GM12891 (cell line): ENCODE measurements around the gene PRIMA1.

Experiments used
- DNase-seq: peaks from one replicate; pipeline ENCODE4 v3.0.0; 2011; ENCODE audit warnings: low spot score; ENCODE audit not compliant: insufficient read length
- FAIRE-seq: peaks from 2 replicates; lab custom pipeline; 2011; peaks lifted over from hg19 to GRCh38; lab: Jason Lieb, UNC
- PAX5 ChIP-seq: IDR thresholded peaks from 2 replicates; pipeline ENCODE4 v1.6.1; 2011; ENCODE audit warnings: low read length, moderate library complexity, mild to moderate bottlenecking; ENCODE audit not compliant: insufficient read depth, severe bottlenecking
- POLR2A ChIP-seq: IDR thresholded peaks from 2 replicates; pipeline ENCODE4 v1.6.1; 2011; ENCODE audit warnings: low read depth, low read length, control low read depth
- POLR2AphosphoS5 ChIP-seq: IDR thresholded peaks from 2 replicates; pipeline ENCODE4 v1.6.1; 2011; ENCODE audit warnings: low read depth, low read length, control low read depth
- POU2F2 ChIP-seq: IDR thresholded peaks from 2 replicates; pipeline ENCODE4 v1.6.1; 2011; ENCODE audit warnings: low read depth, mild to moderate bottlenecking, control low read depth, low read length, moderate library complexity
- SPI1 ChIP-seq: IDR thresholded peaks from 2 replicates; pipeline ENCODE4 v1.6.1; 2011; ENCODE audit warnings: low read depth, low read length, control low read depth
- TAF1 ChIP-seq: IDR thresholded peaks from 2 replicates; pipeline ENCODE4 v1.6.1; 2011; ENCODE audit warnings: low read depth, low read length, control low read depth

Gene PRIMA1

GRCh38 chr14:93716002-93716745, 72.1 kb downstream of the PRIMA1 start:
- FAIRE-seq (no peak), DNase-seq (no peak)
- TF ChIP-seq TAF1 (no peak), PAX5 (no peak), POLR2AphosphoS5 (no peak), POLR2A (no peak), SPI1 (no peak), POU2F2 (no peak)

- DNase-seq (no peak), FAIRE-seq (no peak)
- TF ChIP-seq SPI1 = no peak
Measured at GRCh38 chr14:93715279-93715927, 72.9 kb downstream of the PRIMA1 start.

- no peak for FAIRE-seq
- no peak for TF ChIP-seq POLR2AphosphoS5
- no peak for TF ChIP-seq PAX5
- no peak for TF ChIP-seq TAF1
- no peak for TF ChIP-seq POLR2A
- TF ChIP-seq SPI1 = no peak
- no peak for TF ChIP-seq POU2F2
- DNase-seq = no peak
Measured at GRCh38 chr14:93714605-93715004, 73.7 kb downstream of the PRIMA1 start.

- DNase-seq = no peak
- TF ChIP-seq SPI1 = no peak
- no peak for TF ChIP-seq POLR2A
- no peak for TF ChIP-seq POLR2AphosphoS5
- no peak for TF ChIP-seq TAF1
- TF ChIP-seq POU2F2 = no peak
- no peak for TF ChIP-seq PAX5
- FAIRE-seq = no peak
Measured at GRCh38 chr14:93713726-93714405, 74.4 kb downstream of the PRIMA1 start.

GRCh38 chr14:93712838-93713724, 75.2 kb downstream of the PRIMA1 start:
- no peak for TF ChIP-seq POU2F2
- no peak for TF ChIP-seq POLR2AphosphoS5
- no peak for TF ChIP-seq POLR2A
- TF ChIP-seq SPI1 = no peak
- TF ChIP-seq PAX5 = no peak
- no peak for TF ChIP-seq TAF1
- DNase-seq (no peak), FAIRE-seq (no peak)

DNA sequence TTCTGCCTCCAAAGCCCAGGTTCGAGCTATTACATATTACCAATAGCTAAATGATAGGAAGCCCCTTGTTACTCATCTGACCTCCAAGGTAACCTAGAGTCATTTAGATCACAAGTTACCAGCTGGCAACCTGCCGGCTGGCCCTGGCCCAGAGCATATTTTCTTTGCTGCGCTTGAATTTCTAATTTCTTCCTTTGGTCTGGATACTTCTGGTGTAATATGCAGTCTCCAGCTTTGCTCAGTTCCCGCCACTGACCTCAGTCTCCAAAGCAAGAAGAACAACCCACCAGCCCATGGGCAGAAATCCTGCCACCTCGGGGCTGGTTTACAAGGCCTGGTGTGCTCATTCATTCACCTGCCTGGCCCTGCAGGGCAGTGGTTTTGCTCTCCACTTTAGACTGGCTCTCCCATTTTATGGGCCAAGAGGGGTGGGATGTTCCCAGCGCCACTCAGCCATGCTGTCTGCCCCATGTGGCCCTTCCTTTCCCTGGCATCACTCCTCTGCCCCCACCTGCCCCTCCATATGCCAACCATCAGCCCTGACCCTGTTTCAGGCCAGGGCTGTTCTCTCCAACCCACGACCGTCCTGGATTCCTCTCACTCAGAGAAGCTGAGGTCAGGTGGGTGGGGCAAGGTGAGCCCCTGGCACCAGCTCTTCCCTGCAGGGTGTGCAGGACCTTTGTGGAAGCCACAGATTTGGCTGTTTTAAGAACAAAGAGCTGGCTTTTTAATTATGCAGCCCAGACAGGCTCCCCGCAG, 76.0 kb downstream of the PRIMA1 start:
- FAIRE-seq = no peak
- DNase-seq = no peak

DNA sequence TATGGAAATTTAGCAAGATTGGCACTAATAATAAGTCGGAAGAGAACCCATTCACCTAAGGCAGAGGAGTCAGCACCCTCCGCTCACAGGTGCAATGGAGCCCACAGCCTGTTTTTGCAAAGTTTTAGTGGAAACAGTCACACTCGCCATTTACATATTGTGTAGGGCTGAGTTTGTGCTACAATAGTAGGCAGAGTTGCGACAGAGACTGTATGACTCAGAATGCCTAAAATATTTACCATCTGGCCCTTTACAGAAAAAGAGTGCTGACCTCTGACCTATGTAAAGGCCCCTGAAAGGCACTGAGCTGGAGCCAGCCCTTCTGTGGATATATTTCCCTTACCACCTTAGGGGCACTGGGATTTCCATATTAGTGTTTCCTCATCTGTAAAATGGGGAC, 79.0 kb downstream of the PRIMA1 start:
- no peak for DNase-seq
- no peak for FAIRE-seq
- TF ChIP-seq POLR2A (no peak), POU2F2 (no peak), TAF1 (no peak), SPI1 (no peak), PAX5 (no peak), POLR2AphosphoS5 (no peak)

More for the DNA sequence above, 76.0 kb downstream of the PRIMA1 start:
- TF ChIP-seq POU2F2 = no peak
- TF ChIP-seq POLR2A = no peak
- no peak for TF ChIP-seq PAX5

- DNase-seq (no peak), FAIRE-seq (no peak)
- TF ChIP-seq PAX5 (no peak), POLR2A (no peak), POU2F2 (no peak), POLR2AphosphoS5 (no peak), TAF1 (no peak), SPI1 (no peak)
Measured at GRCh38 chr14:93708800-93709199, 79.5 kb downstream of the PRIMA1 start.

DNA sequence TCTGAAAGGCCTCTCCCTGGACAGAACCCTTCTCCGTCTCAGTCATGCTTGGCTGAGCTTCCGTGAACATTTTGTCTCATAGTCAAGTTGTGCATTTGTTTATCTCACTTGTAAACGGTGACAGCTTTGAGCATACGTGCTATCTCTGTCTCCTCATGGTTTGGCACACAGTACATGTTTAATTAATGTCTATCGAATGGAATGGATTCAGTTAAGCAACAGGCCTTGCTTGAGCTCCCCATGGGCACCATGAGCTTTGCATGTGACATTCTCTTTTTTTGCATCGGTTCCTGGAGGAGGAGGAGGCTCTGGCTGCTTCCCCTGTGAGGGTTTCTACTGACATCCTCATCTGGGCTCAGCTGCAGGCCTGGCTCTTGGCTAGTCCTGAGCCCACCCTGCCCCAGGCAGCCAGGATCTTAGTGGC, 80.0 kb downstream of the PRIMA1 start:
- DNase-seq = no peak
- no peak for FAIRE-seq
- TF ChIP-seq POLR2AphosphoS5 = no peak
- TF ChIP-seq POLR2A = no peak
- no peak for TF ChIP-seq TAF1
- TF ChIP-seq PAX5 = no peak
- no peak for TF ChIP-seq SPI1
- no peak for TF ChIP-seq POU2F2
